ENCODE measurements around the gene EEF1E1.
"Not testable (repeated sequence)": the region's sequence is repeated elsewhere in the genome, so short reads cannot be mapped to it uniquely, and the experiment has no call there.

EEF1E1 gene

GRCh38 chr6:8061736-8062135 lies 40.6 kb downstream of the EEF1E1 start:
- no peak for DNase-seq

- DNase-seq, result no peak
Measured at GRCh38 chr6:8060346-8060745, 42.0 kb downstream of the EEF1E1 start.

- DNase-seq, result no peak
Measured at GRCh38 chr6:8059129-8059528, 43.2 kb downstream of the EEF1E1 start.

GRCh38 chr6:8057793-8058192 lies 44.6 kb downstream of the EEF1E1 start:
- no peak for DNase-seq

- no peak for DNase-seq
Measured at GRCh38 chr6:8057263-8057662, 45.1 kb downstream of the EEF1E1 start.

GRCh38 chr6:8054276-8054675 lies 48.1 kb downstream of the EEF1E1 start:
- DNase-seq, result no peak

- DNase-seq, result no peak
Measured at GRCh38 chr6:8047541-8048292, 54.6 kb downstream of the EEF1E1 start.

GRCh38 chr6:8045769-8046168 lies 56.6 kb downstream of the EEF1E1 start:
- DNase-seq, result not testable (repeated sequence)

GRCh38 chr6:8043221-8043620 lies 59.1 kb downstream of the EEF1E1 start:
- DNase-seq, result no peak

GRCh38 chr6:8041913-8042583 lies 60.3 kb downstream of the EEF1E1 start:
- no peak for DNase-seq

- not testable (repeated sequence) for DNase-seq
Measured at GRCh38 chr6:8034107-8034506, 68.2 kb downstream of the EEF1E1 start.

GRCh38 chr6:8030920-8031319 lies 71.4 kb downstream of the EEF1E1 start:
- no peak for DNase-seq
